ENCODE measurements around the gene EVL. TPM values are rescaled to one million over a fixed set of nuclear protein-coding genes. Genes with fewer than 3 reads are reported as not detected.

EVL gene
- polyA plus RNA-seq, 3 donors = 130 to 192 (median 156) TPM

DNA sequence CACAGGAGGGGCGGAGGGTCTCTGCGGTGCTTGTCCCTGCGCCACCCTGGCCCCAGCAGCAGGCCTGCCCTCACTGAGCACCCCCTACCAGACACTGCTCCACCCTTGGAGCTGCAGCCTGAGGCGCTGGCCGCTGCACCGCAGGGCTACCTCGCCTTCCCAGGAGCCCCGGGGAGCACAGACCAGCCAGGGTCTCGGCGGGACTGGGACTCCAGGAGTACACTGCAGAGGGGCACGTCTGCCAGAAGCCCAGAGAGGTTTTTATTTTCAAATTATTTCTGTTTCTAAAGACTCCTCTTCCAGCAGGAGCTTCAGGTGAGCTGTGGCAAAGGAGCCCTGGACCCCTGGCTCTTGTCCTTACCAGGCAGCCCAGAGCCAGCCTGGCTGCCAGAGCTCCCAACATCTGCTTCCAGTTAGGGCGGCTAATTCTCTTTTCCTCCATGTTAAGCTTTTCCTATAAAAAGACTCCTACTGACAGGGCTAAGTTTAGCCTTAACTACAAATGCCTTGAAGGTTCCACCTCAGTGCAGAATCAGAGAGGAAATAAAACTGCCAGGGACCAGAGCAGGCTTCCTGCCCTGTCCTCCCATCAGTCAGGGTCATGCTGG lies 67.8 kb downstream of the EVL start:
- no peak for DNase-seq (ENCODE audit: extremely low read depth in 1 of 11, low read depth in 9 of 11, low spot score in 4 of 11)

DNA sequence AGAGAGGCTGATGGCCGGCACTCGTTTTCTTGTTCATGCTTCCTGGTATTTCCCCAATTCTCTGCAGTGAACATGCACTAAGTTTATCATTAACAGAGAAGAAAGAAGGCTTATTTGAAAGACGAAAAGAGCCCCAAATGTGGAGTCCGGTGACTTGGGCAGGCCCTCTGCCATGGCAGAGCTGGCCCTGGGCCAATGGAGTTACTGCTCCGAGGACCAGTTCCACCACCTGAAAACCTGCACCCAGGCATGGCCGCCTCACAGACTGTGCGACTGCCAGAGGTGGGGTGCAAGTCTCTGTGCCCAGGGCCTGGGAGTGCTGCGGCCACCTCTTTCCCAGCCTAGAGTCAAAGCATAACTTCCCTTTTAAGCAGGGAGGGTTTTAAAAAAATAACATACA lies 69.4 kb downstream of the EVL start:
- DNase-seq (ENCODE audit: extremely low read depth in 1 of 11, low read depth in 9 of 11, low spot score in 4 of 11) = no peak

DNA sequence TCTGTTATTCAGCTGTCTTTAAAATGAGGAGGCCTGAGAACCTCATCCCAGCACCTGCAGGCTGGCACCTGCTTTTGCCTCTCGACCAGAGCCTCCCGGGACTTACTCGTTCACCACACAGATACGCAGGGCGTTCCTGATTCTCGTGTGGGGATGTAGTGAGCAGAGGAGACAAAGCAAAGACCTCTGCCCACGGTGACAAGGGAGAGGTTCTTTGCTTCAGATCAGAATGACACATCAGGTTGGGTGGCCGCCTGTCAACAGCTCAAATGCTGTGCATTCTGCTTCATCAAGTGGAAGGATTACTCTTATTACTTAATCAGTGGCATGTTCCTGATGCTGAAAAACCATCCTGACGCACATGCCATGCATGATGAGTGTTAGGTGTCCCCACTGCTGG lies 69.9 kb downstream of the EVL start:
- DNase-seq (ENCODE audit: extremely low read depth in 1 of 11, low read depth in 9 of 11, low spot score in 4 of 11) = no peak

GRCh38 chr14:100135784-100136183 lies 70.6 kb downstream of the EVL start:
- no peak for DNase-seq (ENCODE audit: extremely low read depth in 1 of 11, low read depth in 9 of 11, low spot score in 4 of 11)

DNA sequence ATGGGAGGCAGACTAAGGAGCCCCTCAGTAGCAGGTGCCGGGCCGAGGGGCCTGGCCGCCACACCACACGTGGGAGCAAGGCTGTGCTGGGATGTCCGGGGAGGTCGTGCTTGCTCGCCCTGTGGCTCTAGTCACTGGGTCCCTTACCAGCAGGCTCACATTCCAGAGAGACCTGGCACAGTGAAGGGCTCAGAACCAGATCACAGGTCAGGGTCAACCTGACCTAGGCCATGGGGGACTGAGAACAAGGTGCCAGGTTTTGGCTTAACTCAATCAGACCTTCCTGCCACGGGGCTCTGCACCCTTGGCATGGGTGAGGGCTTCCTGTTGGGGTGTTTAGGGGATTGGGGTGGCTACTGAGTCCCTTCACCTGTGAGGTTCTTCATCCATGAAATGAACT lies 72.0 kb downstream of the EVL start:
- DNase-seq (ENCODE audit: extremely low read depth in 1 of 11, low read depth in 9 of 11, low spot score in 4 of 11) = no peak

DNA sequence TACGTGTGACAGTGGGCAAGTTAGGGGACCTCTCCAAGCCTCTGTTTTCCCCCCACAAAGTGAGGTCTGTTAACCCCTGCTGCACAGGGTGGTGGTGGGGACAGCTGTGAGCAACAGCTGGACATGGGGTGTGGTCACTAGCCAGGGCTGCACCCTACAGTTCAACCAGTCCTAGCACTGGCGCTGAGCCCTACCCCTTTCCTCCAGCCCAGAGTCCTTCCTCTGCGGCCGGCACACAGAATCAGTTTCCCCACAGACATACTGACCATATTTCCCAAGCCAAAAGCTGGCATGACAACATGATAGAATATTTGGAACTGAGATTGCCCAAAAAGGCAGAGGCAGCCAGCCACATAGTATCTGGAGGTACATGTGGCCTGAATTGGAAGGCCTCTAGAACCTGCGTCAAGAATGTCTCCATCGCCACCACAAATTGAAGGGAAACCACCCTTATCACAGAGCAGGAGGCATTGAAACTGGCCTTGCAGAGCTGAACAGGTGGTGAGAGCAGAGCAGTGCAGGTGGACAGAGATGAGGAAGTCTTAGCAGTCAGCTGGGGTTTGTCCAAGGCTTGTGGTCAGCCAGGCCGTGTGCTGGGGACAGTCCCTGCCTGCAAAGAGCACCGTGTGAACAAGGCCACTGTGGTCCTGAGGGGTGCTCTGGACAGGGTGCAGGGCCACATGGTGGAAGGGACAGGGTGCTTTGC lies 73.0 kb downstream of the EVL start:
- no peak for DNase-seq (ENCODE audit: extremely low read depth in 1 of 11, low read depth in 9 of 11, low spot score in 4 of 11)

DNA sequence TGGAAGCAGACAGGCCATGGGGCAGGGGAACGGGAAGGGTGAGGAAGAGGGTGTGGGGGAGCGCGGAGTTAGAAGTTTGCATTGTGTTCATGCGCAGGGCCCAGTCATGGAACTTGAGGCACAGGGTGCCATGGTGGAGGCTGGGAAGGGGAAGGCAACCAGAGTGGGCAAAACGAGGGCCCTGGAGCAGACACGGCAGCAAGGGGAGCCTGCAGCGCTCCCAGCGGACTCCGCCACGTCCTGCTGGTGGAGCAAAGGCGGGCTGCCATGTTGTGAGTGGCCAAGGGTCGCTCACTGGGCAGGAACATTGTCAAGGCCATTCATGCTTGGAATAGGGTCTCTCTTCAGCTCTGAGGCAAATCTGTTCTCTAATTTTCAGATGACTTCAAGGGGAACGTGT lies 73.7 kb downstream of the EVL start:
- DNase-seq (ENCODE audit: extremely low read depth in 1 of 11, low read depth in 9 of 11, low spot score in 4 of 11) = no peak

DNA sequence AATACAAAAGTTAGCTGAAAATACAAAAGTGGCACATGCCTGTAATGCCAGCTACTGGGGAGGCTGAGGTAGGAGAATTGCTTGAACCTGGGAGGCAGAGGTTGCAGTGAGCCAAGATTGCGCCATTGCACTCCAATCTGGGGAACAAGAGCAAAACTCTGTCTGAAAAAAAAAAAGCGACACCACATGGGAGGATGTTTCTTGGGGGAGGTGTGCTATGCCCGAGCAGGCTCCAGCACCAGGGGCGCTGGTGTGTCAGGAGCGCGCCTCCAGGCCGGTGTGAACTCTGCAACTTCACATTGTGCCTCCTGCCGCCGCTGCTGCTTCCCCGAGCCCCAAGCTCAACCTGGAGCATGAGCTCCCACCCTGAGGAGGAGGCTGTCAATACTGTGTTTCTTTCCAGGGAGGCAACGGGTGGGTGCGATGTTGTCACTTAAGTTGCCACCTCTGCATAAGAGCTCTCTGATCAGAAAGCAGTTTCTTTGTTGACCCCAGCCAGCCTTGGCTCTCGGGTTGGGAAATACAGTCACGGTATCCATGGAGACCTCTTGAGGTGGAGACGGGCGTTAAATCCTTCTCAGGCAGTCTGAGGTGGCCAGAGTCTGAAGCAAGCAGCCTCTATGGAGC lies 75.3 kb downstream of the EVL start:
- peak in 1 of 11 donors; percentile 44 for DNase-seq (ENCODE audit: extremely low read depth in 1 of 11, low read depth in 9 of 11, low spot score in 4 of 11)

DNA sequence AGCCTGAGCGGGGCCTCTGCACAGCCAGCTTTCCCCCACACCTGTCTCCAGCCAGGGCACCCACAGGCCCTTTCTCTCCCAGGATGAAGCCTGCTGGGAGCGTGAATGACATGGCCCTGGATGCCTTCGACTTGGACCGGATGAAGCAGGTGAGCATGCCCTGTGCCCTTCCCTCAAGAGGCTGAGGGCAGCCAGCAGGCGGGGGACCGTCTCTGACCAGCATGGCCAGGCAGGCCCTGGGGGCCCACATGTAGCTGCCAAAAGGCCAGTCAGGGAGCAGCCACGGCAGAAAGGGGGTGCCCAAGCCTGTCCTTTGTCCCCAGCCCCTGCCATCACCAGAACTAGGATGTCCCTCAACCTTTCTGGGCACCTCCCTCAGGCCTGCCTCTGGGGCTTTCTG lies 75.9 kb downstream of the EVL start:
- DNase-seq (ENCODE audit: extremely low read depth in 1 of 11, low read depth in 9 of 11, low spot score in 4 of 11) = no peak

DNA sequence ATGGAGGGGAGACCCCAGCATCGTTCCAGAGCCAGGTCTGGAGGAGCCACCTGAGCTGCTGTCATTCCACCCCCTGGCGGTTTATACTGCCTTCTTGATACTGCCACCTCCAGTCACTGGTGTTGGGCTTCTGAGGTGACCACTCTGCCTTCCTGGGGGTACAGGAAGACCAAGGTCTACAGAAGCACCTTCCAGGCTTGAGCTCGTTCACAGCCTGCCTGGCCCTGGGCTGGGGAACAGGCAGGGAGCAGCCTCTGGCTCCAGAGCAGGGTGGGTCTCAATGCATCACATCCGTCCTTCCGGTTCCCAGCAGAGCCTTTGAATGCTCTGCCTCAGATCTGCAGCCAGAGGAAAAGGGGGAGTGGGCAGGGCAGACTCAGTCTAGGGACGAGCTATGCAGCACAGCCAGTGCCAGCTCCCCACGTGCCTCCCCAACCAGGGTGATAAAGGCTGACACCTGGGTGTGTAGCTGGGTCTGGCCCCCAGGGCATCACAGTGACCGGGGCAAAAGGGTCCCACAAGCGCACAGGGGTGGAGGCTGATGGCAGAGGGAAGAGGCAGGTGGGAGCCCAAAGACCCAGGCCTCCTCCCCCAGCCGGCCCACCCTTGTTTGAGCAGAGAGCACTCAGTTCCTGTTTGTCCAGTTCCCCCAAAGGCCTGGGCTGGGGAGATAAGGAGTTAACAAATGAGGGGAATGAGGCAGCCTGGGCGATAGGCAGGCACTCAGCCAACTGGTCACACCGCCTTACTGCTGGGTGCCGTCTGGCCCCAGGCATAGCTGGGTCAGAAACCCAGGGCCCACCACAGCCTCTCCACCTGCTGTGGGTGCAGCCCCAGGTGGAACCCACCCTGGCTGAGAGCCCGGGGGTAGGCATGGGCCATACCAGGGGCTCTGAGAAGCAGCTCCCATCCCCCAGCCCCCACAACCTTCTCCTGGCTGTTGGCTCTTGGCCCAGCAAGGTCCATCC lies 77.1 kb downstream of the EVL start:
- DNase-seq (ENCODE audit: extremely low read depth in 1 of 11, low read depth in 9 of 11, low spot score in 4 of 11) = peak in 1 of 11 donors; percentile 54

GRCh38 chr14:100143523-100143922 lies 78.3 kb downstream of the EVL start:
- DNase-seq (ENCODE audit: extremely low read depth in 1 of 11, low read depth in 9 of 11, low spot score in 4 of 11) = no peak

- no peak for DNase-seq (ENCODE audit: extremely low read depth in 1 of 11, low read depth in 9 of 11, low spot score in 4 of 11)
Measured at GRCh38 chr14:100143934-100144333, 78.7 kb downstream of the EVL start.

DNA sequence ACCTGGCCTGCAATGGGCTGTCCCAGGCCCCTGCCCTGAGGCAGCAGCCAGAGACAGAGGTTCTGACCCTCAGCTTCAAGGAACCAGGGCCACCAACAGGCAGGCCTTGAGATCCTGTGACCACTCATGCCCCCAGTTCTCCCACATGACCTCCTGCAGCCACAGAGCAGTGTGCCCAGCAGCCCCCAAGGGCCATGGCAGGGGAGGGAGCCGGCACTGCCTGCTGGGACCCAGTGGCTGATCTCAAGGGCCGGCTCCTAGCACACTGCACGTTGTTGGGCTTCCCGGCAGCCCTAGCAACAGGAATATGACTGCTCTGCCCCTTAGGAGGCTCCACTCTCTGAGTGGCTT lies 79.4 kb downstream of the EVL start:
- DNase-seq (ENCODE audit: extremely low read depth in 1 of 11, low read depth in 9 of 11, low spot score in 4 of 11) = no peak

DNA sequence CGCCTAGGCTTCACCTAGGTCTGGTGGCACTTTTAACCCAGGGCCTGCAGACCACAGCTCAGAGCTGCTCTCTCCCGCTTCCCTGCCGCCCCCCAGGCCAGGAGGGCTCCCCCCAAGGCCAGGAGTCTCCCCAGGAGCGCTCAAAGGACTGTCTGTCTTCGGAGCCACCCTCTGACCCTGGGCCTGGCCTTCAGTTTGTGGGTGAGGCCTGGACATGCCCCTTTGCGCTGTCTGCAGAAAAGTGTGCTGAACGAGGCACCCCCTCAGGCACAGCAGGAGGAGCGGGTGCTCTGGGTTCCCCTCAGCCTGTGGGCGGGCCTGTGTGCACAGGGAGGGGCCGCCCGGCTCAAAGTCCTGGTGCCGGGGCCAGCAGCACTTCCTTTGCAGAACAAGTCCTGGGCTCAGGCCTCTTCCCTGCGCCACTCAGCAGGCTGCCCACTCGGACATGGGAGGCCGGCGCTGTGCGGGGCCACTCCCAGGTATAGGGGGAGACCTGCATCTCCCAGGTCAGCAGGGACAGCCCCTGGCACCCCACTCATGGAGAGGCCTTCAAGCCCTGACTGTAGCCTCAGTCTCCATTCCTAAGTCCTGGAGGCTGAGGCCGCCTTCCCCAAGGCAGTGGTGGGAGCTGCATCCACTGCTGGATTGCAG lies 79.9 kb downstream of the EVL start:
- DNase-seq (ENCODE audit: extremely low read depth in 1 of 11, low read depth in 9 of 11, low spot score in 4 of 11) = no peak

GRCh38 chr14:100145682-100146464 lies 80.7 kb downstream of the EVL start:
- DNase-seq (ENCODE audit: extremely low read depth in 1 of 11, low read depth in 9 of 11, low spot score in 4 of 11) = no peak

DNA sequence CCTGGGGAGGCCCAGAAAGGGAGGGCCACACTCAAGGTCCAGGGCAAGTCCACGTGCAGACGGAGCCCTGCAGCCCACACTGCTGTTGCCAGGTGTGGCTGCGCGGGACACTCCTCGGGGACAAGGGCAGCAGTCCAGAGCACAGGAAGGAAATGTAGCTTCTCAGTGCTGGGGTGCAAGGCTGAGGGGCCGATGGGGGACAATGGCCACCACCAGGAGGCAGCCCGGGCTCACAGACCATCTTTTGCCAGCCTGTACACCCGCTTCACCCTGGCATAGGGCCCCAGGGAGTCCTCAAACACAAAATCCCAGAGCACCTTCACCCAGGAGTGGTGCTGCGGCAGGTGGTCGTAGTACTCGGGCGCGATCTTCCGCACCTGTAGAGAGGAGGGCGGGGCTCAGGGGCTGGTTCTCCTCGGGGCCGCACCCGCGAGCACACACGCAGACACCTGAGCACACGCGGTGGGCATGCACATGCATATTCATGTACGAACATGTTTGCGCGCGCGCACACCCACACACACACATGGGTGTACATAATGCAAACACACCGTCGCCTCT lies 81.4 kb downstream of the EVL start:
- no peak for DNase-seq (ENCODE audit: extremely low read depth in 1 of 11, low read depth in 9 of 11, low spot score in 4 of 11)

- DNase-seq (ENCODE audit: extremely low read depth in 1 of 11, low read depth in 9 of 11, low spot score in 4 of 11) = no peak
Measured at GRCh38 chr14:100147181-100147631, 82.0 kb downstream of the EVL start.
